Heart left ventricle (tissue), 13 donors: ENCODE measurements around the gene MVB12B.

Source experiments
- POLR2A ChIP-seq, 2 donors: fragments of 450-650 bp; IDR thresholded peaks; one replicate each; pipeline ENCODE4 v1.6.1; 2017; ENCODE audit warnings: antibody characterized with exemption in 2 of 2, mild to moderate bottlenecking in 2 of 2, moderate library complexity in 2 of 2
- TF ChIP-seq, protein P1 (sequence below), 12 donors: fragments of 200-600 bp; sonication (generic) in 4 of 12; IDR thresholded peaks; one replicate each; pipeline versions ENCODE4 v1.5.0 to v1.8.0; 2018 to 2022; ENCODE audit warnings: antibody characterized with exemption in 12 of 12, mild to moderate bottlenecking in 5 of 12
- donor health status: ischemic (EF 13 %, LVEDD 7.1; RV severe dilation, severe dysfunction).
- donor health status: DM: no; HTN: yes; CAD: no.
- donor health status: DM: no; HTN: no; CAD: no.
- donor health status: ischemic (EF 25% LVEDD 6.9; RV normal size, moderate dysfunction).
- donor health status: ischemic (EF 25% LVEDD 5.7; RV mildly dilated, moderate dysfunction).
- donor health status: ischemic (EF 35%, LVEDD 5.7; RV mildly dilated, moderate dysfunction).
- donor health status: nonischemic (EF 11% LVEDD 7.7; RV severe dilation, severe dysfunction).
- donor health status: DM: yes; HTN: yes; CAD: no.
- donor health status: PGD.
- donor health status: ischemic (EF 29% LVEDD 5.4; RV normal size, mild dysfunction).
- donor health status: nonischemic (EF 23%, LVEDD 6.1; RV moderate dilation, normal function).

GRCh38 chr9:126320158-126320922 is 6.3 kb upstream of the MVB12B start:
- TF ChIP-seq, protein P1, sequence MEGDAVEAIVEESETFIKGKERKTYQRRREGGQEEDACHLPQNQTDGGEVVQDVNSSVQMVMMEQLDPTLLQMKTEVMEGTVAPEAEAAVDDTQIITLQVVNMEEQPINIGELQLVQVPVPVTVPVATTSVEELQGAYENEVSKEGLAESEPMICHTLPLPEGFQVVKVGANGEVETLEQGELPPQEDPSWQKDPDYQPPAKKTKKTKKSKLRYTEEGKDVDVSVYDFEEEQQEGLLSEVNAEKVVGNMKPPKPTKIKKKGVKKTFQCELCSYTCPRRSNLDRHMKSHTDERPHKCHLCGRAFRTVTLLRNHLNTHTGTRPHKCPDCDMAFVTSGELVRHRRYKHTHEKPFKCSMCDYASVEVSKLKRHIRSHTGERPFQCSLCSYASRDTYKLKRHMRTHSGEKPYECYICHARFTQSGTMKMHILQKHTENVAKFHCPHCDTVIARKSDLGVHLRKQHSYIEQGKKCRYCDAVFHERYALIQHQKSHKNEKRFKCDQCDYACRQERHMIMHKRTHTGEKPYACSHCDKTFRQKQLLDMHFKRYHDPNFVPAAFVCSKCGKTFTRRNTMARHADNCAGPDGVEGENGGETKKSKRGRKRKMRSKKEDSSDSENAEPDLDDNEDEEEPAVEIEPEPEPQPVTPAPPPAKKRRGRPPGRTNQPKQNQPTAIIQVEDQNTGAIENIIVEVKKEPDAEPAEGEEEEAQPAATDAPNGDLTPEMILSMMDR (IDR thresholded peaks at IDR 0.05), result no peak
- TF ChIP-seq POLR2A (IDR thresholded peaks at IDR 0.05), result no peak
